KMS-11 (cell line): ENCODE measurements around the gene LITAF.

ENCODE experiments used
- H2AFZ ChIP-seq: fragments of 200-600 bp; sonication (generic); 2 replicates; pipeline ENCODE4 v1.6.1; 2016; ENCODE audit warnings: antibody characterized with exemption, mixed run types, low read depth
- H3K27ac ChIP-seq: fragments of 200-600 bp; sonication (generic); 2 replicates; pipeline ENCODE4 v1.6.1; 2016; ENCODE audit warnings: mild to moderate bottlenecking, mixed run types
- H3K27me3 ChIP-seq: fragments of 200-600 bp; sonication (generic); 2 replicates; pipeline ENCODE4 v1.6.1; 2017; ENCODE audit warnings: mild to moderate bottlenecking, low read depth, mixed run types, moderate library complexity; ENCODE audit not compliant: insufficient read depth
- H3K36me3 ChIP-seq: fragments of 200-600 bp; sonication (generic); 2 replicates; pipeline ENCODE4 v1.6.1; 2017; ENCODE audit warnings: mild to moderate bottlenecking, mixed run types; ENCODE audit not compliant: insufficient read depth
- H3K4me1 ChIP-seq: fragments of 200-600 bp; sonication (generic); 2 replicates; pipeline ENCODE4 v1.6.1; 2016; ENCODE audit warnings: mild to moderate bottlenecking, low read depth, mixed run types; ENCODE audit not compliant: poor library complexity, severe bottlenecking
- H3K4me2 ChIP-seq: fragments of 200-600 bp; sonication (generic); 2 replicates; pipeline ENCODE4 v1.7.0; 2016; ENCODE audit warnings: mild to moderate bottlenecking, mixed run types
- H3K4me3 ChIP-seq: fragments of 200-600 bp; sonication (generic); IDR thresholded peaks from 2 replicates; pipeline ENCODE4 v1.6.1; 2017; ENCODE audit warnings: low read depth, low read length, mixed read lengths; ENCODE audit not compliant: insufficient read depth
- H3K79me2 ChIP-seq: fragments of 200-600 bp; sonication (generic); 2 replicates; pipeline ENCODE4 v1.6.1; 2016; ENCODE audit warnings: low read depth, mixed run types; ENCODE audit not compliant: insufficient read depth
- H3K9ac ChIP-seq: fragments of 200-600 bp; sonication (generic); 2 replicates; pipeline ENCODE4 v1.6.1; 2016; ENCODE audit warnings: mild to moderate bottlenecking, mixed run types
- H4K20me1 ChIP-seq: fragments of 200-600 bp; sonication (generic); 2 replicates; pipeline ENCODE4 v1.6.1; 2016; ENCODE audit warnings: mild to moderate bottlenecking, mixed run types; ENCODE audit not compliant: insufficient read depth
- TF ChIP-seq, protein P1 (sequence below): fragments of 200-600 bp; sonication (generic); conservative IDR thresholded peaks from 2 replicates; pipeline ENCODE4 v1.6.1; 2017; ENCODE audit warnings: low read depth, mild to moderate bottlenecking, antibody characterized with exemption, low read length, moderate library complexity, mixed read lengths

LITAF gene

DNA sequence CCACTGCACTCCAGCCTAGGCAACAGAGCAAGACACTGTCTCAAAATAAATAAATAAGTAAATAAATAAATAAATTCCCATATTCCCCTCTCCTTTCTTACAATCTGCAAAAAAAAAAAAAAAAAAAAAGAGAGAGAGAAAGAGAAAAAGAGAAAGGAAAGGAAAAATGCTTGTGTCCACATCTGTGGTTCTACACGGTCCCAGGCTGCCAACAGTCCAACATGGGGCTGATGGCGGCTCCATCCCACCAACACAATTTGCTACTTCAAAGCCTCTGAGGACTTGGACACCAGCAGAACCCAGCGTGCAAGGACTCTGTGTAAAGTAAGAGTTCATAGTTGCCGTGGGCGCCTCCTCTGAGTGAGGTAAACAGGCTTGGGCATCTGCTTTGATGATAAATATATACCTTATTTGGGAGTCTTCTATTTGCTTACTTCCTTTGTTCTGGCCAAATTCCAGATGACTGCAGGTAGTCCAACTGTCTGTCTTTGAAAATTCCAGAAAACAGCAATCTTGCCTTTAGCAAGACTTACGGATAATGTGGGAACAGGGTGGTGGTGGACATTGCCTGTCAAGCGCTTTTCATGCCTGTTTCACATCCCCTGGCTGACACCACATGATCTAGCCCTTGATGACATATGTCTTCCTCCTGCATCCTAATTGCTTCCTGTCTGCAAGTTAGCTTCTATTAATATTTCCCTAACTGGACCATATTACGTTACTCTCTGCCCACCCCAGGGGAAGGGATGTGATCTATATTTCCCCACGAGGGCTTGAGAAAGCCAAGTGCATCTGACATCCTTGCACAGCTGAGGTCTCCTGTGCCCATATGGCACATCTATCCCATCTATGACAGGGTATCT lies 10.1 kb downstream of the LITAF start:
- TF ChIP-seq, protein P1, sequence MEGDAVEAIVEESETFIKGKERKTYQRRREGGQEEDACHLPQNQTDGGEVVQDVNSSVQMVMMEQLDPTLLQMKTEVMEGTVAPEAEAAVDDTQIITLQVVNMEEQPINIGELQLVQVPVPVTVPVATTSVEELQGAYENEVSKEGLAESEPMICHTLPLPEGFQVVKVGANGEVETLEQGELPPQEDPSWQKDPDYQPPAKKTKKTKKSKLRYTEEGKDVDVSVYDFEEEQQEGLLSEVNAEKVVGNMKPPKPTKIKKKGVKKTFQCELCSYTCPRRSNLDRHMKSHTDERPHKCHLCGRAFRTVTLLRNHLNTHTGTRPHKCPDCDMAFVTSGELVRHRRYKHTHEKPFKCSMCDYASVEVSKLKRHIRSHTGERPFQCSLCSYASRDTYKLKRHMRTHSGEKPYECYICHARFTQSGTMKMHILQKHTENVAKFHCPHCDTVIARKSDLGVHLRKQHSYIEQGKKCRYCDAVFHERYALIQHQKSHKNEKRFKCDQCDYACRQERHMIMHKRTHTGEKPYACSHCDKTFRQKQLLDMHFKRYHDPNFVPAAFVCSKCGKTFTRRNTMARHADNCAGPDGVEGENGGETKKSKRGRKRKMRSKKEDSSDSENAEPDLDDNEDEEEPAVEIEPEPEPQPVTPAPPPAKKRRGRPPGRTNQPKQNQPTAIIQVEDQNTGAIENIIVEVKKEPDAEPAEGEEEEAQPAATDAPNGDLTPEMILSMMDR, result no peak
- Histone ChIP-seq H3K9ac (0 out of 2 replicates have a peak overlapping the region, but pooled peaks have one; percentile 20), H3K4me2 (peak overlapping the region; percentile 65), H3K27me3 (no peaks in the 10 kb centered on the region), H3K36me3 (no peaks in the 10 kb centered on the region), H3K27ac (peak overlapping the region; percentile 70; the same call in 1 of the 2 replicates), H3K4me3 (no peak overlapping the region), H3K79me2 (peaks cover 52% of the 10 kb centered on the region; the same call in 1 of the 2 replicates), H4K20me1 (no peaks in the 10 kb centered on the region), H2AFZ (no peak overlapping the region), H3K4me1 (peaks cover 79% of the 10 kb centered on the region)

DNA sequence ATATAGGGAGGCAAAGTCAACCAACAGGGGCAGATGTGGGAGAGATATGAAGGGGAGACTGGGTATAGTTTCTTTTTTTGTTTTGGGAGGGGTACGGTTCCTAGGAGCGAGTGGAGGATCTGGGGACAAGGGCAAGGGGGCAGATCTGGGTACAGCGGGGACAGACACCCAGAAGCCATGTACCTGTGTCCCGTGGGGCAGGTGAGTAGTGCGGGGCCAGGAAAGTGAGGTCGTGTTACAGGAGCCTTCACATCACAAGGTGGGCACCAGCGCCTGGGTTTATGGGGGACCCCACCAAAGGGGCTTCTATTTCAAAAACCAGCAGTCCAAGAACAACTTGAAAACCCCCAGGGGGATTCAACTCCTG lies 11.5 kb downstream of the LITAF start:
- Histone ChIP-seq H3K9ac (peak overlapping the region; percentile 20; the same call in 1 of the 2 replicates), H3K27ac (peak overlapping the region; percentile 70; the same call in 1 of the 2 replicates), H3K79me2 (peaks cover 41% of the 10 kb centered on the region; the same call in 1 of the 2 replicates), H3K4me3 (no peak overlapping the region), H4K20me1 (no peaks in the 10 kb centered on the region), H3K4me1 (peaks cover 78% of the 10 kb centered on the region), H2AFZ (no peak overlapping the region), H3K4me2 (peak overlapping the region; percentile 65), H3K36me3 (no peaks in the 10 kb centered on the region), H3K27me3 (no peaks in the 10 kb centered on the region)
- TF ChIP-seq, protein P1, result no peak

DNA sequence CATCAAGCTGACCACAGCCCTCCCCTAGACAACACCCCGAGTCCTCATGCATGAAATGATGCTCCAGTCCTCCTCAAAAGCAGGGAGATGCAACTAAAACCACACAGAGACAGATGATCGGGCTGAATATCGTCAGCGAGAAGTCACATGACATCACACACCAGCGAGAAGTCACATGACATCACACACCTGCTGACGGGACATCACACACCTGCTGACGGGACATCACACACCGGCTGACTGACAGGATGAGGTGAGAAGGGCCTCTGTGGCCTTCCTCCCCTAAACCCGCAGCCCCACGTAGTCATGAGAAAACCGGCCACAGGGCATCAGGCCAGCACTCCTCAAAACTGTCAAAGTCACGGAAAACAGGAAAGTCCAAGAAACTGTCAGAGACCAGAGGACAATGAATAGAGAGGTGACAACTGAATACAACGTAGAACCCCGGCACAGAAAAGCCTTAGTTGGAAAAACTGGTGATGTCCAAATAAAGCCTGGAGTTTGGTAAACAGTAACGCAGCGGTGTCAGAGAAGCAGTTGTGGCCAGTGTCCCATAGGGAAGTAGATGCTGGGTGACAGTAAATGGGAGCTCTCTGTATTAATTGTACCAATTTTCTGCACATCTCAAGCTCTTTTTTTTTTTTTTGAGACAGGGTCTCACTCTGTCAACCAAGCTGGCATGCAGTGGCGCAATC lies 14.3 kb downstream of the LITAF start:
- no peak overlapping the region for H3K4me2 ChIP-seq

DNA sequence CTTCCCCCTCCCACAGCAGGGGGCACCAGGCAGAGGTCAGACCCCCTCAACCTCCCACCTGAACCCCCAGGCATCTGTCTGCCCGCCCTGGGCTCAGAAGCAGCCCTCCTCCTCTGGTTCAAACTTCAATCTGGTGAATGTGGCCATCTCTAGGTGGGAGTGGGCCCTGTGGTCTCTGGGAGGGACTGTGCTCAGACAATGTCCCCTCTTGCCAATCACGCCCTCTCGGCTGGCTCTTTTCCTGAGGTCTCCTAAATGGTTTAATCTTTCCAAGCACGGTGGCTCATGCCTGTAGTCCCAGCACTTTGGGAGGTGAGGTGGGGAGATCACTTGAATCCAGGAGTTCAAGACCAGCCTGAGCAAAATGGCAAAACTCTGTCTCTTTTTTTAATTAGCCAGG lies 15.2 kb downstream of the LITAF start:
- Histone ChIP-seq H3K4me1 (peaks cover 50% of the 10 kb centered on the region), H3K79me2 (peaks cover 28% of the 10 kb centered on the region; the same call in 1 of the 2 replicates)

More for the DNA sequence above, 14.3 kb downstream of the LITAF start:
- peaks cover 35% of the 10 kb centered on the region; the same call in 1 of the 2 replicates for H3K79me2 ChIP-seq
- peaks cover 59% of the 10 kb centered on the region for H3K4me1 ChIP-seq
- no peaks in the 10 kb centered on the region for H3K27me3 ChIP-seq
- no peak overlapping the region for H3K27ac ChIP-seq
- H3K9ac ChIP-seq, result no peak overlapping the region
- no peak overlapping the region for H3K4me3 ChIP-seq
- H3K36me3 ChIP-seq, result no peaks in the 10 kb centered on the region
- TF ChIP-seq, protein P1, result no peak
- no peaks in the 10 kb centered on the region for H4K20me1 ChIP-seq
- H2AFZ ChIP-seq, result no peak overlapping the region

More for the DNA sequence above, 15.2 kb downstream of the LITAF start:
- Histone ChIP-seq H3K4me2 (no peak overlapping the region), H3K27ac (no peak overlapping the region), H3K36me3 (no peaks in the 10 kb centered on the region), H3K9ac (no peak overlapping the region), H2AFZ (no peak overlapping the region), H3K27me3 (no peaks in the 10 kb centered on the region), H3K4me3 (no peak overlapping the region), H4K20me1 (no peaks in the 10 kb centered on the region)
- TF ChIP-seq, protein P1, result no peak
